ENCODE data around the gene CXCR5.

Gene CXCR5

GRCh38 chr11:118898400-118899295 lies 15.0 kb downstream of the CXCR5 start:
- no peak for DNase-seq (ENCODE audit: low spot score)

DNA sequence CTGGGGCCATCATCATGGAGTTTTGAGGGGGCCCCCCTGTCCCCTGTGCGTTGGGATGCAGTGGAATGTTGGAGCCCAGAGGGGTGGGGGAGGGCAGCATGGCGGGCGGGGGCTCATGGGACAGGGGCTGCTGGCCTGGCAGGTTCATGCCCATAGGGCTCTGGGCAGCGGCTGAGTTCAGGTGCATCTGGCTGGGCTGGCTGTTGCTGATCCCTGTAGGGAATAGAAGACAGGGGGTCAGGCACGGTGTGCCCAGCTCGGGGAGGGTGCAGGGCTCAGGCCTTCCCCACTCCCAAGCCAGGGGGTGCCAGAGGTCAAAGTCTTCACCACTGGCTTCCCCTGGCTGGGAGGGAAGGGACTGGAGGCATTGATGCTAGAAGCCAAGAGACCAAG lies 15.6 kb downstream of the CXCR5 start:
- DNase-seq (ENCODE audit: low spot score), result no peak

- DNase-seq (ENCODE audit: low spot score), result no peak
Measured at GRCh38 chr11:118899706-118900360, 16.1 kb downstream of the CXCR5 start.

DNA sequence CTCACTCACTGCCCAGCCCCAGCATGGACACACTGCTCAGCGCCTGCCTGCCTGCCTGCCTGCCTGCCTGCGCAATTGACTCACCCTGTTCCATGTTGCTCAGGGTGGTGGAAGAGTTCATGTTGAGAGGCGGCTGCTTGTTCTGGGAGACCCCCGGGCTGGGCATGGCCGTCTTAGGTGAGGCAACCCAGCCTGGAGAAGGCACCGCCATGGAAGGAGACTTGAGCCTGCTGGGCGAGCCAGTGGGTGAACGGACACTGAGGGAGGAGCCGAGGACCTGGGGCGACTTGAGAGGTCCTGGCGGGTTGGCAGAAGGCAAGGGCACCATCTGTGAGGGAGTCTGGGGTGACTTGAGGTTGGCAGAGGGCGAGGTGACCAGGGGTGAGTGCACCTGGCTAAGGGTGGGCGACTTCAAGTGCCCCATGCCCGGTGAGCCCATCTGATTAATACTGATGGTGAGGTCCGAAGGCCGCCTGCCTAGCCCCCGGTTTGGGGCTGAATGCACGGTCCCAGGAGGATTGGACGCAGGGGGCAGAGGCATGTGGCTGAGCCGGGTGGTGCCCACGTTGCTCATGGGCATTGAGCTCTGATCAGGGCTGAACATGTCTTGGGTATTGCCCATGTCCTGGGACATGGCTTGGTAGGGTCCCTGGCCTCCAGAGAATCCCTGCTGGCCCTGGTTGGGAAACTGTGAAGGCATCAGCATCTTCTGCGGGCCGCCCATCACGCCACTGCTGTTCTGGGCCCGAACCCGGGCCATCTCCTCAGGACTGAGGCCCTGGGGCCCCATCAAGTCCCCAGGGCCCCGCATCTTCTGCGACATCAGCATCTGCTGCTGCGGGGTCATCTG lies 17.1 kb downstream of the CXCR5 start:
- no peak for DNase-seq (ENCODE audit: low spot score)

DNA sequence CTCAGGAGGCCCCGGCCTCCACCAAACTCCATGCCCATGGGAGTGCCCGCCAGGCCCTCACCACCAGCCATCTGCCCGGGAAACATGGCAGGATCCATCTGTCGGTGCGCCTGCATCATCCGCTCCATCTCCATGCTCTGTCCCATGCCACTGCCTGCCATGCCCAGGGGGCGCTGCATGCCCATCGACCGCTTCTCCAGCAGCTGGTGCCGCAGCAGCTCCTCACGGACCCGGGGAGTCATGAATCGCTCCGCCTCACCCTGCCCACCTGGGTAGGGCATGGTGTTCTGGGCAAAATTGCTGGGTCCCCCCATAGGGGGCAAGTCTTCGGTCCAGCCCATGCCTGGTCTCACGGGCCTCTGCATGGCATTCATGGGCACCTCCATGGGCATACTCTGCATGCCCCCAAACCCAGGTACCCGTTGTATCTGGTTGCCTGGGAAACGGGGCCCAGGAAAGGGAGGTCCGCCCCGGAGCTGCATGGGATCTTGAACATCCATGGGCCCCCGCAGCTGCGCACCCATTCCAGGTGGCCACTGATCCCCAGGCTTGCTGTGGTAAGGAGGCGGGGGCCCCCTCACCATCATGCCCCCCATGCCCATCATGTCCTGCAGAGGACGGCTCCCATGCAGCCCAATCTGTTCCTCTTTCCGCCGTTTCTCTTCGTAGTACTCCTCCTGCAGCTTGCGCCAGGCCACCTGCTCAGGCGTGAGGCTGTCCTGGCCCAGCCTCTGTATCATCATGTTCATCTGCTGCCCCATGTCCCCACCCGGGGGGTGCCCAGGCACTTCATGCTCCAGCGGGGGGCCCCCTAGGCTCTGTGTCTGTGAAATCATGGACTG lies 18.0 kb downstream of the CXCR5 start:
- DNase-seq (ENCODE audit: low spot score), result peak; percentile 29

GRCh38 chr11:118902336-118903203 lies 18.9 kb downstream of the CXCR5 start:
- DNase-seq (ENCODE audit: low spot score), result peak; percentile 7

- peak; percentile 91 for DNase-seq (ENCODE audit: low spot score)
Measured at GRCh38 chr11:118903204-118904015, 19.7 kb downstream of the CXCR5 start.

DNA sequence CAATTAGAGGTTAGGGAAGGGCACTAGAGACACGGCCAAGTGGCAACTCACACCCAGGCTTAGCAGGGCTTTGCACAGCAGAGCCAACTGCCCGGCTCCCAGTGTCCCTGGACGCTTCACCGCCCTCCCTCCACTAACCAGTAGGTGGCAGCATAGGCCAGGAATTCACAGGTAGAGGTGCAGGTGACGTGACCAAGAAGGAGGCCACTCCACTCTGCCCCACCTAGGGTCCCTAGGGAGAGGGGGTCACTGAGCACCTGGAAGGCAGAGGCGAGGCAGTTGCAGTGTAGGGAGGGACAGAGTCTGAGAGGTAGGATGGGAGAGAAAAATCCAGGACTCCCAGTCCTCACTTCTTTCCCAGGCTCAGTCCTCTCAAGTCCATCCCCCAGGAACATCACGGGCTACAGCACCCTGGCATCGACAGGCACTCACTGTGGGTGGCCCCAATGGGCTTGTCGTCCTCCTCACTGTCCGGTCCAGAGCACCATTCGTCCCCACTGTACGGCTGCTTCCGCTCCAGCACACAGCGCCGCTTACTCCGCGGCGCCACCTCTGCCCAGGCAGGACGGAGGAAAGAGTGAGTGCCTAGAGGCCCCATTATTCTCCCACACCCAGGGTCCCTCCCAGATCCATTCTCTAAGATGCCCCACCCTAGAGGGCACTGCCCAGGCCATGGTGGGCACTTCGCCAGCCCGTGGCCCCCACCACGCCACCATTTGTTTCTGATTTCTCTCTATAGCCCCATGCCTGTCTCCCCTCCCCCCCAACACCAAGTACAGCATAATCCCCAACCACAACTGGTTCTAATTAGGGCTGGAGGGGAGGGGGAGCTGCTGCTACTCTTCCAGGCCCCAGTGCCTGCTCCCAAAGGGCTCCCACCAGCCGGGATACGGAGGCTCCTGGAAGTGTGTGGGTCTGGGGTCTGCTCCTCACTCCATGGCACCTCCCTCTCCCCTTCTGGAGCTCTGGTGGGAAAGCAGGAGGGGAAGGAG lies 23.7 kb downstream of the CXCR5 start:
- peak; percentile 93 for DNase-seq (ENCODE audit: low spot score)

- DNase-seq (ENCODE audit: low spot score), result no peak
Measured at GRCh38 chr11:118908264-118908663, 24.6 kb downstream of the CXCR5 start.

DNA sequence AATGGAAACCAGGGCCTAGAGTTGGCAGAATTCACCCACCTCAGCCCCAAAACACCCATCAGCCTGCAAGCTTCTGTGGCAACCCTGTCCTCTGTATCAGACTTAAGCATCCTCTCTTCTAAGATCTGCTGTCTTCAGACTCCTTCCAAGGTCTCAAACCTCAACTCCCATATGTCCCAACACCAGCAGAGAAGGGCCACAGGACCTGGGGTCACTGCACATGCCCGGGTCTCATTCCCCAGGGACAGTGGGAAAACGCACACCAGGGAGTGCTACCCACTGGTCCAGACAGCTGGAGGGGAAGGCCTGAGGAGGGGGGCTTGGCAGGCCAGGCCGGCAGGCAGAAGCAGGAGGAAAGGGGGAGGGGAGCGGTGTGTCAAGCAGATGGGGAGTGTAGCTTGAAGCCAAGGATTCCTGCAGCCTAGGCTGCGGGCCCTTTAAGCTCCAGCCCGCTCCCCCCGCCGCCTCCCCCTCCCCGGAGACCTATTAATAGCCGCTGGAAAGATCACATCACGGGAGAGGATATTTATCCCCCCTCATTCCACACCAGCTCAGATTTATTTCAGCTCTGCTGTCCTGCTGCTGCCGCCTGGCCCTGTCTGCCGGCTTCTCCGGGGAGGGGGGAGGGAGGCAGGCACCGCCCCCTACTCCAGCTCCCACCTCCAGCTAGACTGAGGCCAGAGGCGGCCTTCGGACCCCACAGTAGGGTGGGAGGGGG lies 25.4 kb downstream of the CXCR5 start:
- DNase-seq (ENCODE audit: low spot score), result peak; percentile 91

GRCh38 chr11:118909619-118910308 lies 26.1 kb downstream of the CXCR5 start:
- peak; percentile 30 for DNase-seq (ENCODE audit: low spot score)

GRCh38 chr11:118910309-118911112 lies 26.8 kb downstream of the CXCR5 start:
- peak; percentile 50 for DNase-seq (ENCODE audit: low spot score)

- peak; percentile 39 for DNase-seq (ENCODE audit: low spot score)
Measured at GRCh38 chr11:118911113-118911879, 27.6 kb downstream of the CXCR5 start.

GRCh38 chr11:118911880-118912741 lies 28.4 kb downstream of the CXCR5 start:
- DNase-seq (ENCODE audit: low spot score), result peak; percentile 84
